ENCODE data around the gene DTNB.
A peak's percentile ranks its signal among the peaks of the same experiment; 100 is the strongest.

The DTNB gene

GRCh38 chr2:25673300-25674076, at the start of gene DTNB:
Gene DTNB, minus strand, starts transcription at chr2:25673577. Its CDS starts 20,917 bp downstream, at chr2:25652660.
- no peak for DNase-seq (ENCODE audit: extremely low read depth, low read depth)
- no peak for TF ChIP-seq CTCF (IDR thresholded peaks at IDR 0.05; ENCODE audit: low read depth, low read length, missing control alignments)

GRCh38 chr2:25722224-25722623, 48.8 kb upstream of the DTNB start:
- DNase-seq (ENCODE audit: extremely low read depth, low read depth), result no peak
- H3K4me3 ChIP-seq (replicated peaks; ENCODE audit: low read depth, low read length), result no peak overlapping the region
- TF ChIP-seq CTCF (IDR thresholded peaks at IDR 0.05; ENCODE audit: low read depth, low read length, missing control alignments), result no peak

More at GRCh38 chr2:25673300-25674076, at the start of gene DTNB:
- H3K4me3 ChIP-seq (replicated peaks; ENCODE audit: low read depth, low read length), result peak within 1 kb of the TSS; percentile 72

GRCh38 chr2:25720575-25720974, 47.2 kb upstream of the DTNB start:
- DNase-seq (ENCODE audit: extremely low read depth, low read depth), result no peak
- no peak for TF ChIP-seq CTCF (IDR thresholded peaks at IDR 0.05; ENCODE audit: low read depth, low read length, missing control alignments)
- H3K4me3 ChIP-seq (replicated peaks; ENCODE audit: low read depth, low read length), result no peak overlapping the region

- TF ChIP-seq CTCF (IDR thresholded peaks at IDR 0.05; ENCODE audit: low read depth, low read length, missing control alignments), result no peak
- no peak overlapping the region for H3K4me3 ChIP-seq (replicated peaks; ENCODE audit: low read depth, low read length)
- DNase-seq (ENCODE audit: extremely low read depth, low read depth), result no peak
Measured at GRCh38 chr2:25714740-25715139, 41.4 kb upstream of the DTNB start.

- no peak overlapping the region for H3K4me3 ChIP-seq (replicated peaks; ENCODE audit: low read depth, low read length)
- TF ChIP-seq CTCF (IDR thresholded peaks at IDR 0.05; ENCODE audit: low read depth, low read length, missing control alignments), result no peak
- DNase-seq (ENCODE audit: extremely low read depth, low read depth), result no peak
Measured at GRCh38 chr2:25712455-25712854, 39.1 kb upstream of the DTNB start.

- H3K4me3 ChIP-seq (replicated peaks; ENCODE audit: low read depth, low read length), result no peak overlapping the region
- DNase-seq (ENCODE audit: extremely low read depth, low read depth), result no peak
- TF ChIP-seq CTCF (IDR thresholded peaks at IDR 0.05; ENCODE audit: low read depth, low read length, missing control alignments), result no peak
Measured at GRCh38 chr2:25711675-25712354, 38.4 kb upstream of the DTNB start.

All from HFF-Myc (cell line).